Cardiac muscle cell (in vitro differentiated cells and primary cell): ENCODE results near the gene MIOS. TPM values are rescaled to one million over a fixed set of nuclear protein-coding genes. Genes with fewer than 3 reads are reported as not detected.
A peak's percentile ranks its signal among the peaks of the same experiment; 100 is the strongest.

Experiments used
- DNase-seq, 2 donors: peaks; one replicate each; pipeline versions ENCODE4 v3.0.0 to v3.0.0-alpha.2; 2010 to 2017; ENCODE audit warnings: low read depth in 1 of 2, low spot score in 1 of 2
- H3K27ac ChIP-seq: fragments of 200-600 bp; sonication (generic); 2 replicates; pipeline ENCODE4 v1.5.1; 2016
- H3K27me3 ChIP-seq: fragments of 200-600 bp; sonication (generic); 2 replicates; pipeline ENCODE4 v1.6.0; 2016; ENCODE audit warnings: control low read depth
- H3K36me3 ChIP-seq: fragments of 200-600 bp; sonication (generic); 2 replicates; pipeline ENCODE4 v1.5.1; 2016; ENCODE audit warnings: control low read depth
- H3K4me1 ChIP-seq: fragments of 200-600 bp; sonication (generic); 2 replicates; pipeline ENCODE4 v1.8.1; 2017; ENCODE audit warnings: low read depth, mild to moderate bottlenecking, mixed run types
- H3K4me3 ChIP-seq: fragments of 200-600 bp; sonication (generic); 2 replicates; pipeline ENCODE4 v1.5.1; 2016; ENCODE audit warnings: mild to moderate bottlenecking
- H3K9me3 ChIP-seq: fragments of 200-600 bp; sonication (generic); 2 replicates; pipeline ENCODE4 v1.5.1; 2017; ENCODE audit warnings: low read depth, mild to moderate bottlenecking, control low read depth
- polyA plus RNA-seq: library from polyadenylated mRNA; unstranded; fragments of >200 nt; fragmentation: Nextera tagmentation; extraction: Ambion mirVana; gene quantifications from 2 replicates; pipeline ENCODE4 v1.2.1, GENCODE V29; 2016
- total RNA-seq: library from RNA; depleted of rRNA; stranded (reverse); fragments of >200 nt; gene quantifications from 2 replicates; pipeline ENCODE4 v1.2.3, GENCODE V29; 2016
- TF ChIP-seq, protein P1 (sequence below): IDR thresholded peaks from 2 replicates; pipeline ENCODE4 v1.5.1; 2012; ENCODE audit warnings: low read depth, mild to moderate bottlenecking, low read length

MIOS gene
- total and polyA plus RNA-seq, 2 experiments from 2014 or later: 18.1 to 32.6 TPM

DNA sequence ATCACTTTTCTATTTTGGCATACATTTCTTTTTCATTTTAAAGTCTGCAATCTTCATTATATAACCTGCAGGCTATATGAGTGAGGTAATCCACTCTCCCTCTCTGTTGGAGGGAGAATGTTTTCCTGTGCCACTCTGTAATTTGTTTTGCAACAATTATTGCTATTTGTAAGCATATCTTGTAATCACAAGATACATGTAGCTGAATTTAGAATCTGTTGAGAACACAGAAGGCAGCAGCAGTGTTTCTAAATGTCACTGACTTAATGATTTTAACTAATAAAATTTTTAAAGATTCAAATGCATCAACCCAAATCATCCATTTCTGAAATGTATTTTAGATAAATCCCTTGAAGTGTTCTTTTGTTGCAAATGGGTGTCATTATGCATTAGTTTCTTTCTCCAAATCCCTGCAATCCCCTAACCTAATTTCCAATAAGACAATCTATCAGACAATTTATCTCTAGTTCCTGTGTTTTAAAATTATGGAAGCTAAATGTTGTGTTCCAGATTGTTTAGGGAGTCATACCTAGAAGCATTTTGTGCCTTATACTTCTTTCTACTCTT, 54.0 kb downstream of the MIOS start:
- DNase-seq: no peak
- TF ChIP-seq, protein P1, sequence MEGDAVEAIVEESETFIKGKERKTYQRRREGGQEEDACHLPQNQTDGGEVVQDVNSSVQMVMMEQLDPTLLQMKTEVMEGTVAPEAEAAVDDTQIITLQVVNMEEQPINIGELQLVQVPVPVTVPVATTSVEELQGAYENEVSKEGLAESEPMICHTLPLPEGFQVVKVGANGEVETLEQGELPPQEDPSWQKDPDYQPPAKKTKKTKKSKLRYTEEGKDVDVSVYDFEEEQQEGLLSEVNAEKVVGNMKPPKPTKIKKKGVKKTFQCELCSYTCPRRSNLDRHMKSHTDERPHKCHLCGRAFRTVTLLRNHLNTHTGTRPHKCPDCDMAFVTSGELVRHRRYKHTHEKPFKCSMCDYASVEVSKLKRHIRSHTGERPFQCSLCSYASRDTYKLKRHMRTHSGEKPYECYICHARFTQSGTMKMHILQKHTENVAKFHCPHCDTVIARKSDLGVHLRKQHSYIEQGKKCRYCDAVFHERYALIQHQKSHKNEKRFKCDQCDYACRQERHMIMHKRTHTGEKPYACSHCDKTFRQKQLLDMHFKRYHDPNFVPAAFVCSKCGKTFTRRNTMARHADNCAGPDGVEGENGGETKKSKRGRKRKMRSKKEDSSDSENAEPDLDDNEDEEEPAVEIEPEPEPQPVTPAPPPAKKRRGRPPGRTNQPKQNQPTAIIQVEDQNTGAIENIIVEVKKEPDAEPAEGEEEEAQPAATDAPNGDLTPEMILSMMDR: no peak
- Histone ChIP-seq H3K9me3 (no peaks in the 10 kb centered on the region), H3K4me3 (no peak overlapping the region), H3K4me1 (no peaks in the 10 kb centered on the region), H3K27me3 (no peaks in the 10 kb centered on the region), H3K36me3 (no peaks in the 10 kb centered on the region), H3K27ac (no peak overlapping the region)

DNA sequence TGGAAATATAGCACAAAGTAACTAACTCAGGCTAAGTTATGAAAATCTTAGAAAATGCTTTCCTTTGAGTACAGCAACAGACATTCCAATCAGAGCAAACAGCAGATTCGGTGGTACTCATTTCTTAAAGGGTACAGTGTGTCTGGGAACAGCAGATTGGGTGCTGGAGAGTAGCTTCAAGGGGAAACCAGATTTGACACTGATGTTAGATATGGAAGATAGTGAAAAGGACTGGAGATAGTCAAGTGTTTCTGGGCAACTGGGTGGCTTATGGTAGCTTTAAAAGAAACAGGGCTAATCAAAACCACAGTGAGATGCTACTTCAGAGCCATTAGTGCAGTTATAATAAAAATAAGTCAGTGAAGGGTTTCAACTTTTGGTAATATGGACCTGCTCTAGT, 61.8 kb downstream of the MIOS start:
- Histone ChIP-seq H3K4me1 (no peaks in the 10 kb centered on the region), H3K36me3 (no peaks in the 10 kb centered on the region), H3K27ac (no peak overlapping the region), H3K27me3 (no peaks in the 10 kb centered on the region), H3K4me3 (no peak overlapping the region), H3K9me3 (no peaks in the 10 kb centered on the region)
- no peak for DNase-seq
- TF ChIP-seq, protein P1: no peak

DNA sequence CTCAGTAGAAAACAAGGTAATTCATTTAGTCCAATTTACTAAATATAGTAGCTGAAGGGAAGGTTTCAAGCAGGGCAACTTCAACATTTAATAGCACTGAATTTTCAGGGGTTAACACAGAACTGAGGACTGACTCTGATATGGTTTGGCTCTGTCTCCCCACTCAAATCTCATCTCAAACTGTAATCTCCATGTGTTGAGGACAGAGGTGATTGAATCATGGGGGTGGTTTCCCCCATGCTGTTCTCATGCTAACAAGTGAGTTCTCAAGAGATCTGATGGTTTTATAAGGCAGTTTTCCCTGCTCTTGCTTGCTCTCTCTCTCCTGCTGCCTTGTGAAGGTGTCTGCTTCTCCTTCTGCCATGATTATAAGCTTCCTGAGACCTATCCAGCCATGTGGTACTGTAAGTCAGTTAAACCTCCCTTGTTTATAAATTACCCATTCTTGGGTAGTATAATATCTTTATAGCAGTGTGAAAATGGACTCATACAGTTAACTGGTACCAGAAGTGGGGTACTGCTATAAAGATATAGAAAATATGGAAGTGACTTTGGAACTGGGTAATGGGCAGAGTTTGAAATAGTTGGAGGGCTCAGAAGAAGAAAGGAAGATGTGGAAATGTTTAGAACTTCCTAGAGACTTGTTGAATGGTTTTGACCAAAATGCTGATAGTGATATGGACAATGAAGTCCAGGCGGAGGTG, 64.1 kb downstream of the MIOS start:
- Histone ChIP-seq H3K27me3 (no peaks in the 10 kb centered on the region), H3K4me3 (no peak overlapping the region), H3K36me3 (no peaks in the 10 kb centered on the region), H3K4me1 (no peaks in the 10 kb centered on the region), H3K27ac (no peak overlapping the region), H3K9me3 (no peaks in the 10 kb centered on the region)
- TF ChIP-seq, protein P1: no peak
- no peak for DNase-seq

DNA sequence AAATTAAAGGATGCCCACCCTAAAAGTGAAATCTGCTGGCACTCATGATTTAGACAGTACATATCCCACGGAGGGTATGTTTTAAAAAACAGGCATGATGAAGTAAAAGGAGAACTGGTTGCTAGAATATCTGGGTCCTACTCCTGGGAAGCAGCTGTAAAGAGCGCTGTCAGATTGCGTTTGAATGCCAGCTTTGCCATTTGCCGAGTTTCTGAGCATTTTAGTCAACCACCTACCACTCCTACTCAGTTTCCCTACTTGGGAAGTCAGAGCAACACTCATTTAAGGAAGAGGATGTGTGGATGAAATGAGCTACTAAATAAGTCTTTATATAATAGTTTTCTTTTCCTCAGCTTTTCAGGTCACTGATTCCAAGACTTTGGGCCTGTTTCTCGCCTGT, 72.7 kb downstream of the MIOS start:
- Histone ChIP-seq H3K4me3 (peak overlapping the region; percentile 60), H3K9me3 (no peaks in the 10 kb centered on the region), H3K4me1 (peaks cover 7% of the 10 kb centered on the region), H3K36me3 (no peaks in the 10 kb centered on the region), H3K27me3 (no peaks in the 10 kb centered on the region), H3K27ac (no peak overlapping the region)
- TF ChIP-seq, protein P1: no peak
- no peak for DNase-seq

DNA sequence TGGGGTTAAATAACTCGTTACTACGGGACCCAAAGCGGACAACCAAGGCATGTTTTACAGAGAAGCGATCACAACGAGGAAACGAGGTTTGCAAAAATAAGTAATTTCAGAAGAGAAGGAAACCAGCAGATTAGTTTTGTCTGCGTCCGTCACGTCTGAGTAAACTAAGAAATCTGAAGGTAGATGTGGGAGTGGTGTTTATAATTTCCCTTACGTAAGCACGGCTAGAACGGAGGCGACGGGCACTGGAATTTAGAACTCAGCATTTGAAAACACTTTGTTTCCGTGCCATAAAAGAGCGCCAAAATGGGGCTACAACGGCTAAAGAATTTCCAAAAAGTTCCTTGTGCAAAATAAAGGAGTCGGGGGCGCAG, 73.2 kb downstream of the MIOS start:
- TF ChIP-seq, protein P1: no peak
- Histone ChIP-seq H3K27me3 (no peaks in the 10 kb centered on the region), H3K36me3 (no peaks in the 10 kb centered on the region), H3K27ac (no peak overlapping the region), H3K9me3 (no peaks in the 10 kb centered on the region), H3K4me1 (peaks cover 7% of the 10 kb centered on the region), H3K4me3 (peak overlapping the region; percentile 60)
- DNase-seq: peak in 1 of 2 donors; percentile 24
